ENCODE data around the gene STEAP1B.
A peak's percentile ranks its signal among the peaks of the same experiment; 100 is the strongest.

The STEAP1B gene

GRCh38 chr7:22385326-22385725 is 114.7 kb downstream of the STEAP1B start:
- DNase-seq (ENCODE audit: low read depth) = no peak
- no peak overlapping the region for H3K4me3 ChIP-seq (ENCODE audit: low read depth, low read length)
- TF ChIP-seq CTCF (IDR thresholded peaks at IDR 0.05; ENCODE audit: control insufficient read depth, extremely low read depth, insufficient read depth) = no peak

- no peak for TF ChIP-seq CTCF (IDR thresholded peaks at IDR 0.05; ENCODE audit: control insufficient read depth, extremely low read depth, insufficient read depth)
- H3K4me3 ChIP-seq (ENCODE audit: low read depth, low read length) = no peak overlapping the region
- DNase-seq (ENCODE audit: low read depth) = no peak
Observed at GRCh38 chr7:22380333-22380732, 119.7 kb downstream of the STEAP1B start.

GRCh38 chr7:22378199-22378980 is 121.6 kb downstream of the STEAP1B start:
- no peak for DNase-seq (ENCODE audit: low read depth)
- TF ChIP-seq CTCF (IDR thresholded peaks at IDR 0.05; ENCODE audit: control insufficient read depth, extremely low read depth, insufficient read depth) = no peak
- no peak overlapping the region for H3K4me3 ChIP-seq (ENCODE audit: low read depth, low read length)

GRCh38 chr7:22377703-22378102 is 122.3 kb downstream of the STEAP1B start:
- no peak overlapping the region for H3K4me3 ChIP-seq (ENCODE audit: low read depth, low read length)
- TF ChIP-seq CTCF (IDR thresholded peaks at IDR 0.05; ENCODE audit: control insufficient read depth, extremely low read depth, insufficient read depth) = no peak
- DNase-seq (ENCODE audit: low read depth) = no peak

- TF ChIP-seq CTCF (IDR thresholded peaks at IDR 0.05; ENCODE audit: control insufficient read depth, extremely low read depth, insufficient read depth) = no peak
- DNase-seq (ENCODE audit: low read depth) = no peak
- H3K4me3 ChIP-seq (ENCODE audit: low read depth, low read length) = no peak overlapping the region
Observed at GRCh38 chr7:22375359-22376048, 124.5 kb downstream of the STEAP1B start.

- H3K4me3 ChIP-seq (ENCODE audit: low read depth, low read length) = no peak overlapping the region
- no peak for TF ChIP-seq CTCF (IDR thresholded peaks at IDR 0.05; ENCODE audit: control insufficient read depth, extremely low read depth, insufficient read depth)
- DNase-seq (ENCODE audit: low read depth) = peak; percentile 64
Observed at GRCh38 chr7:22373911-22374310, 126.1 kb downstream of the STEAP1B start.

Data from LNCaP clone FGC (cell line).